Right ventricle myocardium superior (tissue), 1 donor: ENCODE results near the gene S100A6. TPM values are rescaled to one million over a fixed set of nuclear protein-coding genes. Genes with fewer than 3 reads are reported as not detected.

ENCODE experiments used
- ATAC-seq: fragments of 200-7000 bp; cut with Tn5 transposase; one replicate; pipeline ENCODE4 v1.9.1; 2020; ENCODE audit warnings: mild to moderate bottlenecking; ENCODE audit not compliant: poor library complexity
- DNase-seq: peaks from one replicate; pipeline ENCODE4 v3.0.0-alpha.2; 2020
- intact Hi-C: fragments of 100-400 bp; cut with DNase I; formaldehyde crosslinking; loops from one replicate; pipeline ENCODE4 v1.11.2; 2022
- total RNA-seq: library from RNA; stranded (reverse); fragmentation: NEBNext Ultra II Directional; extraction: Animal tissue kit (Norgen Biotek cat#: 25700); gene quantifications from one replicate; pipeline ENCODE4 v1.2.1, GENCODE V29; 2021
- donor health status: DM: no; HTN: yes; CAD: no; lungs with severe emphysema.

The S100A6 gene
- total RNA-seq, 1 donor from 2014 or later = 260 TPM

- DNase-seq (no peak), ATAC-seq (peak; percentile 8)
- intact Hi-C loops = no loop called here
Measured at GRCh38 chr1:153488731-153489130, 47.1 kb downstream of the S100A6 start.

GRCh38 chr1:153487707-153488106 is 48.1 kb downstream of the S100A6 start:
- intact Hi-C loops = no loop called here
- DNase-seq (no peak), ATAC-seq (no peak)

GRCh38 chr1:153485863-153486262 is 49.9 kb downstream of the S100A6 start:
- intact Hi-C loops = no loop called here
- DNase-seq = no peak
- no peak for ATAC-seq

Other genes with a start within 250 kb of the S100A6 start
- gene PGLYRP3, start 223.0 kb downstream of the S100A6 start, total RNA-seq = not detected
- not detected for gene PGLYRP4, start 187.2 kb downstream of the S100A6 start, total RNA-seq
- gene S100A9, start 178.1 kb downstream of the S100A6 start, total RNA-seq = 111 TPM
- gene S100A12, start 160.4 kb downstream of the S100A6 start, total RNA-seq = 2.4 TPM
- 42.5 TPM for gene S100A8, start 144.9 kb downstream of the S100A6 start, total RNA-seq
- gene S100A7A, start 119.5 kb downstream of the S100A6 start, total RNA-seq = not detected
- gene S100A7, start 75.3 kb downstream of the S100A6 start, total RNA-seq = not detected
- gene S100A5, start 4.9 kb upstream of the S100A6 start, total RNA-seq = not detected
- 130 TPM for gene S100A4, start 9.8 kb upstream of the S100A6 start, total RNA-seq
- 0.70 TPM for gene S100A3, start 13.3 kb upstream of the S100A6 start, total RNA-seq
- 2.3 TPM for gene S100A2, start 29.9 kb upstream of the S100A6 start, total RNA-seq
- 44.3 TPM for gene S100A16, start 77.1 kb upstream of the S100A6 start, total RNA-seq
- 5.8 TPM for gene S100A14, start 80.3 kb upstream of the S100A6 start, total RNA-seq
- gene S100A13, start 91.5 kb upstream of the S100A6 start, total RNA-seq = 153 TPM
- 2,267 TPM for gene S100A1, start 92.4 kb upstream of the S100A6 start, total RNA-seq
- gene CHTOP, start 98.1 kb upstream of the S100A6 start, total RNA-seq = 68.1 TPM
- gene SNAPIN, start 122.7 kb upstream of the S100A6 start, total RNA-seq = 57.2 TPM
- 55.3 TPM for gene ILF2, start 135.0 kb upstream of the S100A6 start, total RNA-seq
- gene NPR1, start 142.7 kb upstream of the S100A6 start, total RNA-seq = 10.0 TPM
- gene INTS3, start 192.1 kb upstream of the S100A6 start, total RNA-seq = 31.8 TPM
- 12.0 TPM for gene SLC27A3, start 239.4 kb upstream of the S100A6 start, total RNA-seq